NCI-H69 (cell line): ENCODE results near the gene ZMYND10.
"Not testable (repeated sequence)": the region's sequence is repeated elsewhere in the genome, so short reads cannot be mapped to it uniquely, and the experiment has no call there.

Experiments used
- DNase-seq: peaks from one replicate; lab custom pipeline; 2025; lab: John Stamatoyannopoulos, UW

ZMYND10 gene

DNA sequence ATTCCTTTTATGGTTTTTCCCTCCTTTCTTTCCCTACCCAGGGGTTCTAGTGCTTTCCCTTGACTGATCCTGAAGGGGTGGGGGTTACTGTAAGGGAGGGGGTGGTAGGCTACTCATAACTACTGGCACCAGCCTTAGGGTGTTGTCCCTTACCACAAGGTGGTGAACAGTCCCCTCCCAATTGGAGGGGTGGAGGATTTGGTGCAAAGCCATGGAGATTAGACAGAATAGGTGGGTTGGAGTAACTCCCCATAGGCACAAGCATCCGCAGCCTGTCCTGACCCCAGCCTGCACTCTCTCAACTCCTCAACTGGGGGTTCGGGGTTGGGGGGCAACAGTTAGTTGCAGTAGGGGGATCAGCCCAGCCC lies 20.4 kb downstream of the ZMYND10 start:
- DNase-seq: no peak

DNA sequence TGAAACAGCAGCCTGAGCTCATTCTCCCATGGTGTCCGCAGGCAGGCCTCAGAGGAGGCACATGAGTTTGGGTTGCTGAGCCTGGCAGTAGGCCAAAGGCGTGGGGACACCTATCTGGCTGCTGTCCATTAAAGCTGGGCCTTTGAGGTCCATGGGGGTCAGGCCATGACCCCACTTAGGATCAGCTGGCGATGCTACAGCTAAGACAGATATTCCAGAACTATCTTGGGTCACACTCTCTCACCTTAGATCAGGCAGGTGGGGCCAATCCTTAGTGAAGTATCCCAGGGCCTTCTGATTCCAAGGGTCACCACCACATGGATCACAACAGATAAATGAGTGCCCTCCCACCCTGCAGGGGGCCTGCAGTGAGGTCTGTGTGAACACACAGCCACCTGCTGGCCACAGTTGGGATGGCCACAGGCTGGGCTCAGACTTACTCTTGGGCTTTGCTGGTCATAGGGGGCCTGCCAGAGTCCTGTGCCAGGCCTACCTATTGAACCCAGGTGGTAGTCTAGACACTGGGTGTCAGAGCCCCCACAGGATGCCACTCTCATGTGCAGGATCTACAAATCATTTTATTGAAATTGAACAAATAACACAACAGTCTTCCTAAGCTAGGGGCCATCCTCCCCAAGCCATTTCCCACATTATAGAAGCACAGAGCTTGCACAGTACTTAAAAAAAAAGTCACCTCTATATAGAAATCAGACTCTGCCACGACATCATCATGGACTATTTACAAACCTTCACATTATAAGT lies 21.0 kb downstream of the ZMYND10 start:
- DNase-seq: peak; percentile 75

DNA sequence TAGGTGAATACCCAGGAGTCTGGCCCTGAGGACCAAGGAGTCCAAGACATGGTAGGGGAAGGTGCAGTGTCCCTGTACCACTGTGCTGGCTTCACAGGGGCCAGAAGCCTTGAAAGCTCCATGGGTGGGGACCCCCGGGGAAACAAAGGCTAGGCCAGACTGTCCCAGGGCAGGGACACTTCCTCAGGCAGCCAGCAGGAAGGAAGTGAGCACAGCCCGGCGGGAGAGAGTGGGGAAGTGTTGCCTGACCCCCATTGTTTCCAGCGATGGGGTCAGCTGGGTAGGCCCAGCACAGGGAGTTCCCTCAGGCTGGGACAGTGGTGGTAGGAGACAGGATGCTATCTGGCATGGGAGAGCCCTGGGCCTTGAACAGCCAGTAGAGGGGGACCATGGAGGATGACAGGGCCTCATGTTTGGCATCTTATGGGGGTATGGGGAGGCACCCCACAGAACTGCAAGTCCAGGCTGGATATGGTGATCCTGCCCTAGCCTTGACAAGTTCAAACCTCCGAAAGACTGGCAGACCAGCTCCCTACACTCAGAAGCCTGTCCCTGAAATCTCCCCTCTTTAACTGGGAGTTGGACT lies 21.8 kb downstream of the ZMYND10 start:
- no peak for DNase-seq

DNA sequence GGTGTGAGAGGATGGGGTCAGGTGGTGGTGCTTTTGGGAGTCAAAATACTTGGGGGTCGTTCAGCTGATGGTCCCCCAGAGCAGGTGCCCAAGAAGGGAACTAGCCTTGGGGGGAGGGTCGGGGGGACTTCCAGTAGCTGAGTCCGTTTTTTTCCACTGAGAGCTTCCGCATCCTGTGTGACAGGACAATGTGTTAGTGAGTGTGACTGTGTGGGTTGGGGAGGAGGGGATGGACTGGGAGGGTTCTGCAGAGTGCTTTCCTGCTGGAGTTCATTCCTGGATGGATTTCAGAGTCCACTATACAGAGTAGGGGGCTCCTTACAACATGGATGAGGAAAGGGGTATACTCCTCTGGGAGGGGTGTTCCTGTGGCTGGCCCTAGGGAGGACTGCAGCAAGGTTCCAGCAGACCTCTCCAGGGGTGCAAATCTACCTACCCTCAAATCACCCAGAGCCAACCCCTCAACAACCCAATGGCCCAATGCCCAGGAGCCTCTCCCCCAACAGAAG lies 22.4 kb downstream of the ZMYND10 start:
- DNase-seq: no peak

DNA sequence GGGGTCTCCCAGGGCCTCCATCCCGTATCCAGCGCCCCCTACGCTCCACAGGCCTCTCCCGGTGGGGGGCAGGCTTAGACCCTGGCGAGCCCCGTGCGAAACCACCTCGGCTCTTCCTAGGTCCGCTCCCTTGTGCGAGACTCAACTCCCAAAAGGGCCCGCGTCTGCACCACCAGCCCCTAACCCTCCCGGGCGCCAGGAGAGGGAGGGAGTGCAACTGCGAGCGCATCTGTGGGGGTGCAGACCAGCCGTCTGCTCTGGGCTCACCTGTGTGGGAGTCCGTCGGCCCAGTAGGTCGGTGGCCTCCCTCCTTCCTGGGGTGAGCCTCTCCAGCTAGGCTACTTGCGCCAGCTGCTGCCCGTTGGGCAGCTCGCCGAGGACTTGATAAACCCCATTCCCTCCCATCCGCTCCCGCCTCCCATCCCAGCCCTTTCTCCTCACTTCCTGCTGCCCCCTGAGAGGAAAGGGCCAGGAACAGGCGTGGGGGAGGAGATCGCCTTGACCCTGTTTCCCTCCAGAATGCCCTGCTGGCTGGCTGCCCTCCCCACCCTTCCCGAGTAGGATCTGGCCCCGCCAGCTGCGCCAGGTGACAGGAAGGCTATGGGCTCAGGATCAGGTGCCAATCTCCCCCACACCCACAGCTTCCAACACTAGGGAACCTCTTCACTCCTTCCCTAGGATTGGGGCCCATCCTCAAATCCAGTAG lies 23.0 kb downstream of the ZMYND10 start, which contains the start of gene HYAL2:
HYAL2 (minus strand) TSS at position 360 of the 706 bp plus-strand sequence. CDS start 2,256 bp downstream, outside the sequence.
- DNase-seq: peak; percentile 66

DNA sequence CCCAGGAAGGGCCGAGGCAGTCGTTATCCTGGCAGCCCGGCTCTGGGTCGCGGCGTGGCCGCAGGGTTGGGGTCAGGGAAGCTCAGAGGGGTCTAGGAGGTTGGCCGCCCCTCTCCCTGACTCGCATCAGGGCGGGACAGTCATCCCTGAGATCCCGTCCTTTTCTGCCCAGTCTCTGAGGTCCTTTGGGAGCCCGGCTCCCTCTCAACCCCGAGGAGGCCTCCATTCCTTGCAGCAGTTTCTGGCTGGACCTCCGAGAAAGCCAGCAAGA lies 23.5 kb downstream of the ZMYND10 start:
- no peak for DNase-seq

DNA sequence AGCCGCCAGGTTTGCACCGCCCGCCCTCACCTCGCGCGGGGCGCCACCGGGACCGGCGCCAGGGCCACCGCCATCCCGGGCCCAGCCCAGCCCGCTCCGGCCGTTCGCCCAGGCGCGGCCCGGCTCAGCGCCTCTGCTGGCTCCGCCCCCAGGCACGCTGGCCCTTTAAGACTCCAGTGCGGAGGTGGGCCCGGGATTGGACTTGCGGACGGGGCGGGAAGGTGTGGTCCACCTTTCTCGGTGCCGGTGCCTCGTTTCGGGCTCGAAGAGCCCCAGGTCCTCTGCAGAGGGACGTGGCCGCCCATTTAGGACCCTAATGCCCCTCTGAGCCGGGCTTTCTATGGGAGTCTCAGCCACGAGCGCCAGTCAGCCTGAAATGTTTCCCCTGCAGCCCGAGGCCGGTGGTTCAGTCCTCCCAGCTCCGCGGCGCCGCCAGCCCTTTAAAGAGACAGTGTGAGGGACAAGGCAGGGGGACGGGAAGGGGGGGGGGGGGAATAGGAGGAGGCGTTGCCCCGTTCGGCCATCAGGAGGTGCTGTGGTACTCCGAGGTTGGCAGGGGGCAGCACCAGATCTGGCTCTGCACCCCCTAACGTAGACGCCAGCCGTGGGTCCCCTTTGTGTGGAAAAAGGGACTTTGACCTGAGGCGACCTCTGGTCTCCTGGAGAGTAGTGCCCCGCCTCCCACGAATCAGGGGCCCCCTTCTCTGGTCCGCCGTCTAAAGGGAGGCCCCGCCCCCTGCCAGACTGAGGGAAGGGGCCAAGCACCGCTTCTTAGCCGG lies 24.0 kb downstream of the ZMYND10 start:
- peak; percentile 89 for DNase-seq

DNA sequence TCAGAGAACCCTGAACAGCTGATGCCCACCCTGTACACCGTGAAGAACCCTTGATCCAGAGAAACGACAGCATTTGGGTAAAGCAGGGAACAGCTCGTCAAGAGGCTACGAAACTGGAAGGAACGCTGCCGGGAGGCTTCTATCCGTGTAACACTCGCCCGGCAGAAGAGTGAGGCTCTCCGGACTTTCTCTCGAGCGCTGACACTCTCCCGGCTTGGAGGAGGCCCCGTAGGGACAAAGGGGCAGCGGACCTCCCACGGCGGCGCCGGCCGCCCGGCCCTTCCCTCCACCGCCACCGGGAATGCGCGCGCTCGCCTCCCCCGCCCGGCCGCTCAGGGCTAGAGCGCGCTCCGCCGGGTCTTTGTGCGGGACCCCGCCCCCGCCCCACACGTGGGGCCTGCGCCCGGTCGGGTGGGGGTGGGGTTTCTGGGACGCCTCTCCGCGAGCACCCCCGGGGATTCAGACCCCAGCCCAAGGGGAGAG lies 24.6 kb downstream of the ZMYND10 start:
- peak; percentile 82 for DNase-seq

DNA sequence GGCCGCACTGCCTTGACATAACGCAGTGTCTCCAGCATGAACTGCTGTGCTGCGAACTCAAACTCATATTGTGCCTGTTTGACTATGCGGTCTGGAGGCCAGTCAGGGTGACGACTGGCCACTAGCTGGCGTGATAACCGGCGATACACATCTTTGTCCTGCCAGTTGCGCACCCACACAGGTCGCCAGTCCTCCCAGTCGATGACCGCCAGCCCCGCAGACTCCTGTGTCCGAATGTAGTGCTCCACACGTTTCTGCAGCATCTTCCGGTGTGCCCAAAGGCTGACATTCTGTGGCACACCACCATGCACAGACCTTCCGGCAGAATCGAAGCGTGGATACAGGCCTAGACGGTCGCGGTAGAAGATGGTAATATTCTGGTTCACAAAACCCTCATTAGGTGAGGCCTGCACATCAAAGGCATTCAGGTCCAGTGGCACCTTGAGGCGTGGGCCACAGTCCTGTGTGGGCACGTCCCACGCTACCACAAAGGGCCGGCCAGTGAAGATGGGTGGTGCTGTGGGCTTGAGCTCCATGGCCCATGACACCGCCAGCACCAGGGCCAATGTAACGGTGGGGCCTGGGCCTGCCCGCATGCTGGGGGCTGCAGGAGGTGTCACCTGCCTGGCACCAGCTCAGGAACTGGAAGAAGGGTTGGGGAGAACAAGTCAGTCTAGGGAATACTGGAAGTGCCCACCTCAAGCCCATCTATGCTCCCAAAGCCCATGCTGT lies 25.5 kb downstream of the ZMYND10 start:
- no peak for DNase-seq

DNA sequence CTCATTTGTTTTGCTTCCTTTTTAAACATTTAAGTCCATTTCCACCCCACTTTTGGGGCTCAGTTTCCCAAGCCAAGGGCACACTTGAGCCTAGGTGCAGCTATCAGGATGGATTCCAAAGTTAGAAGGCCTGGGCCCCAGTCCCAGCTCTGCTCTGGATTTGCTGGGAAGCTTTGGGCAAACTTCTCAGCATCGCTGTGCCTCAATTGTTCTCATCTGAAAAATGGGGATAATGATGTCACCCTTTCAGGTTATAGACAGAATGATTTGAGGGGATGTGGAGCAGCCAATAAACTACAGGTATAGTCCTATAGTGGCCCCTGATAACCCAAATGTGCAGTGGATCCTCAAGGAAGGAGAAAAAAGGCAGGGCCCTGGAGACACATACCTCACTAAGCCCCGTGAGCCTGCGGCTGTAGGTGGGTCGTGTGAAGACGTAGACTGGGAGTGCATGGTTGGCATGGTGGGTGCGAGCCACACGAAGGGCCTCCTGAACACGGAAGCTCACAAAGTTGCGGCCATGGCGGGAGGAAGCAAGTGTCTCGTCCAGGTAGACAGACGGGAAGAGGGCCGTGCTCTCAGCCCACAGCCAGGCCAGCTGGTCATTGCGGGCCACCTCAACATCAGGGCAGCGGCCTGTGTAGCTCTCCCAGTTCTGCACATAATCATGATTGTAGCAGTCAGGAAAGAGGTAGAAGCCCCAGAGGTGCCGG lies 26.2 kb downstream of the ZMYND10 start:
- no peak for DNase-seq

DNA sequence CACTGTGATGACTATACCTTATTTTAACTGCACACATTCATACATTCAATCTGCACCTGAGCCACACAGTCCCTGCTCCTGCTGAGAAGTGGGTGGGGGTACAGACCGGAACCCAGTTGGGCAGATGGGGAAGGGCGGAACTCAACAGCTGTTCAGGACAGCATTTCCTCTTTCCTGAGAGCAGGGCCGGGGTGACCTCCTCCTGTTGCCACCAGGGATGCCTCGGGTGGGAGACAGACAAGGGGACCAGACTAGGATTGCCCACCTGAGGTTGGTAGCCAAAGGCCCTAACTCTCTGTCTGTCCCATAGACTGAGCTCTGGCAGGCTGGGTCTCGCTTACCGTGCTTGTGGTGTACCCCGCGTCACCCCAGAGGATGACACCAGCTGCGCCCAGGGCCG lies 26.9 kb downstream of the ZMYND10 start:
- DNase-seq: peak; percentile 57

DNA sequence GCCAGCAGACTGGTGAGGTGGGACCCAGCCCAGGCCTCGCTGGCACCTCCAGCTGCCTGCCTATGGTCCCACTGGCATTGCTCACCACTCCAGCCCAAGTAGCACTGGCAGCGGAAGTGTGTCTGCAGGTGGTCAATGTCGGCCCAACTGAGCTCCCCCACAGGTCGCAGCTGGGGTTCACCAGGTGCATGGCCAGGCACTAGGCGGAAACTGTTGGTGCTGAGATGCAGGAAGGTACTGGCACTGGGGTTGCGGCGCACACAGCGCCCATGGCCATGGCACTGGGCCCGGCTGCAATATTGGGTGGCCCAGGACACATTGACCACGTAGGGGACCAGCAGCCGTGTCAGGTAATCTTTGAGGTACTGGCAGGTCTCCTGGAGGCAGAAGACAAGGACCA lies 27.4 kb downstream of the ZMYND10 start:
- no peak for DNase-seq

DNA sequence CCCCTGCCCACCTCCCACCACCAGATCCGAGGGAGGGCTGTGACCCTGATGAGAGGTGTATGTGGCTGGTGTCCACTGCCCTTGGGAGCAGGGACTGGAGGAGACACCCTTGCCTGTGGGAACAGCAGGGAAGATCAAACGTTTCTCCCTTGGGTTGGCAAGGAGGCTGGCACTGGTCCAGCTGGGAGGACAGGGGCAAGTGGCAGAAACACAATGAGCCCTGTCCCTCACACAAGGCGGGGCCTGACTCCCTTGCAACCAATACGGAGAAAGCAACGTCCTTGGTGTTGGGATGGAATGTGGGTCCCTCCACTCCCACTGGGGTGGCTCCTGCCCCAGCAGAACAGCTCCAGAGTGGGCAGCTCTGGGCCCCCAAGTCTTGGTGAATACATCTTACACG lies 28.2 kb downstream of the ZMYND10 start:
- DNase-seq: peak; percentile 23

DNA sequence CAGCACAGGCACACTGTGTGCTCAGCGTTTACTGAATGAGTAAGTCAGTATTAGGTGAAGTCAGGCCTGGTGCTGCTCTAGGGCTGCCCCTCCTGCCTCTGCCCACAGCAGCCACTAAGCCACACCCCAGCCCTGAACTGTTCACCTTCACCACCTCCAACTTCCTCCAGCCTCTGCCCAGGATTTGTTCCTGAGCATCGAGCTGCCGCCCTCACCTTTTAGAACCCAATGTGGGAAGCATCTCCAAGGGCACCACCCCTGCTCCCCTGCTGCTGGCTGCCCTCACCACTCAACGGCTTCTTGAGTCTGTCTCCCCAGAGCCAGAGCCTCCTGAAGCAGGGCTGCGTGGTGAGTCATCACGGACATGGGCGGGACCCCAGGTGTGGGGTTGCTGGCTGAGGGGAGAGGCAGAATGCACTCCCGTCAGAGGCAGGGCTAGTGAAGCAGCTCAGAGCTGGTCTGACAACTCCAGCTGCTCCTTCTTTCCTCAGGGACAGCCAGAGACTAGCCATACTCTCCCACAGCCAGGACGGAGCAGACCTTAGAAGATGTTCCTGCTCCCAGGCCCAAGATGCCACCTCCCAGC lies 28.8 kb downstream of the ZMYND10 start:
- DNase-seq: peak; percentile 54

DNA sequence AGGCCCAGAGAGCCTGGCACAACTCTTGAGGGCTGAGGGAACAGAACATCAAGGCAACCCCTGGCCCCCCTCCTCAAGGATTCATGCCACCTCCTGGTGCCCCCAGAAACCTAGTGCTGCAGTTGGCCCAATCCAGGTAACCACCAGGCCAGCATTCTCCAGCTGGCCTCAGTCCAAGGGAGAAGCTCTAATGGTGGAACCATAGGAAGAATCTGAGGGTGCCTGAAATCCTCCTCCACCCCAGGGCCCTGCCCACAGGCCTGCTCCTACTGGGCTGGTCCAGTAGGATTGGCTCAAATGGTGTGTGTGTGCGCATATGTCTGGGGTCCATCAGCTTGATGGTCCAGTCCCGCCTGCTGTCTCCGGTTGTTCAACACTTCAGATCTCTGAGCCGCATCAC lies 30.7 kb downstream of the ZMYND10 start:
- no peak for DNase-seq

DNA sequence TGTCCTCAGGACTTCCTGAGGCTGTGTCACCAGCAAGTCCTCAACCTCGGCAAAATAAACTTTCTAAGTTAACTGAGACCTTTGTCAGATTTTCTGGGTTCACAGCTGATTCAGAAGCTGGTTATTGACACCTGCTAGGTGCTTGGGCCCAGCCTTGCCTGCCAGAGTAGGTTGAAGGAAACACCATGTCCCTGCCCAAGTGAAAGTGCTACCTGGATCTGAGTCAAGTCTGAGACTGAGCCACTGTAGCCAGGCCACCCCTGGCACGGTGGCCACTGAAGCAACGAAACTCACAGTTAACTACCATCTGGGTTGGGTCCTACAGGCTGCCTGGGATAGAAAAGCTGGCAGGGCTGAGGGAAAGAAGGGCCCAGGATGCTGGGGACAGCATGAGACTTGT lies 31.2 kb downstream of the ZMYND10 start:
- no peak for DNase-seq

DNA sequence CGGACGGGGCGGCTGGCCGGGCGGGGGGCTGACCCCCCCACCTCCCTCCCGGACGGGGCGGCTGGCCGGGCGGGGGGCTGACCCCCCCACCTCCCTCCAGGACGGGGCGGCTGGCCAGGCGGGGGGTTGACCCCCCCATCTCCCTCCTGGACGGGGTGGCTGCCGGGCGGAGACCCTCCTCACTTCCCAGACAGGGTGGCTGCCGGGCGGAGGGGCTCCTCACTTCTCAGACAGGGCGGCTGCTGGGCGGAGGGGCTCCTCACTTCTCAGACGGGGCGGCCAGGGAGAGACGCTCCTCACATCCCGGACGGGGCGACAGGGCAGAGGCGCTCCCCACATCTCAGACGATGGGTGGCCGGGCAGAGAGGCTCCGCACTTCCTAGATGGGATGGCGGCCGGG lies 33.5 kb downstream of the ZMYND10 start:
- not testable (repeated sequence) for DNase-seq

DNA sequence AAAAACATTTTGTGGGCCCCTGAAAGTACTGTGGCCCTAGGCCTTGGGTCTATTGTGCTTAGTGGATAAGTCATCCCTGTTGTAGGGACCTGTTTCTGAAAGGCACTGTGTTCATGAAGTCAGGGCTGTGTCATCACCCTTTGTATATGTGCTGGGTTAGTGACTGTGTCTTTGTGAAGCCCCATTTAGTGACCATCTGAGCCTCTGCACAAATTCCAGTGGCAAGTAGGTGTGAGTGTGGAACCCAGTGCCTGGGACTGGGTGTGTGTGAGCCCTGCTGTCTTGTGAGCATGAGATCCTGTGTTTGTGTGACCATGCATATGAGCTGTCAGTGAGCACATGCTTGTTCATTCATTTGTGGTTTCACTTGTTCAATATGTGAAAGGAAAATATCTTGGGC lies 40.9 kb downstream of the ZMYND10 start:
- DNase-seq: no peak

DNA sequence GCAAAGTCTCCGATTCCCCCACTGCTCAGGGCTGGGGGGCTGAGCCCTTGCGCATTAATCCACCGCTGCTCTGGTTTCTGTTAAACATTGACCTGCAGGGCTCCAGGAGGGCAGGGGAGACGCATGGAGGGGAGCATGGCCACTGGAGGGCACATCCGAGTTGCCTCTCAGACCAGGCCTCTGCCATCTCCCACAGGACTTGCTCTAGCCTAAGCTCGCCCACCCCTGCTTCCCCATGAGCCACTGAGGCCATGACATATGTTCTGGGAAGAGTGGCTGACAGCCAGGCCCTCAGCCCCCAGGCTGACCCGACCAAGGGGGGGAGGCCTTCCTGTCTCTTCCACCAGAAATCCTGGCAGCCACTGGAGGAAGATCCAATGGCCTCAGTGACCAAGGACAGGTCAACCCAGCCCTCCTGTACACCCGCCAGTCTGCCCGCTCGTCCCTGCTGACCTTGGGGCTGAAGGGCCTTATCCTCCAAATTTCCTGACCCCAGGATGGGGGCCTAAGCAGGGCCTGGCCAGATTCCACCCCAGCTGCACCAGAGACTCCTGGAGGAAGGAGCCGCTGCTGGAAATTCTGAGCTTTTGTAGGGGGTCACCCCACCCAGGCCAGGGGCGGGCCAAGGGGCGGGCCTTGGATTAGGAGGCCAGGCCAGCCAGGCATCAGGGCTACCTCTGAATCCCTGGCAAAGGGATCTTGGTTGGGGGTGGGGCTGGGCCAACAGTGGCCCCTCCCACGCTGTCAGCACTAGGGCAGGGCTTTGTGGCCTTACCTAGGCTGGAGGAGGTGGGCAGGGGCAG lies 42.3 kb downstream of the ZMYND10 start, which contains the start of gene HYAL1:
HYAL1 (minus strand) TSS at position 562 of the 803 bp plus-strand sequence. CDS start 618 bp downstream, outside the sequence.
- DNase-seq: no peak
